Thyroid gland (tissue), 4 donors: ENCODE results near the gene CCDC138.

Experiments used
- CTCF ChIP-seq, 6 experiments: fragments of 200-600 bp in 3 of 6; fragments of 450-650 bp in 3 of 6; sonication (generic) in 3 of 6; IDR thresholded peaks; one replicate each; pipeline ENCODE4 v1.5.1; 2016 to 2019; ENCODE audit warnings: antibody characterized with exemption in 6 of 6, mild to moderate bottlenecking in 2 of 6, inconsistent platforms in 1 of 6, moderate library complexity in 1 of 6
- POLR2A ChIP-seq, 2 donors: fragments of 450-650 bp; IDR thresholded peaks; one replicate each; pipeline ENCODE4 v1.6.1; 2017; ENCODE audit warnings: antibody characterized with exemption in 2 of 2, mild to moderate bottlenecking in 2 of 2, moderate library complexity in 1 of 2

- TF ChIP-seq CTCF (IDR thresholded peaks at IDR 0.05) (no peak), POLR2A (IDR thresholded peaks at IDR 0.05) (no peak)
These were observed 33.9 kb downstream of the CCDC138 start for GRCh38 chr2:108820482-108820881.
